Astrocyte of the spinal cord (primary cell): ENCODE measurements around the gene REM2.
A peak's percentile ranks its signal among the peaks of the same experiment; 100 is the strongest.

Experiments used
- DNase-seq: peaks from one replicate; pipeline ENCODE4 v3.0.0; 2011; ENCODE audit warnings: low read depth, low spot score
- H3K4me3 ChIP-seq: 2 replicates; pipeline ENCODE4 v1.5.1; 2011; ENCODE audit warnings: low read depth, mild to moderate bottlenecking, low read length, moderate library complexity
- CTCF ChIP-seq: IDR thresholded peaks from 2 replicates; pipeline ENCODE4 v1.5.1; 2012; ENCODE audit warnings: low read depth, mild to moderate bottlenecking, low read length, inconsistent platforms
- in situ Hi-C: cut with HindIII; loops from 2 replicates; pipeline ENCODE4 v1.10.0; 2017; ENCODE audit warnings: low sequenced_read_pairs

REM2 gene

GRCh38 chr14:22877000-22877501, 6.0 kb upstream of the REM2 start:
- no peak for DNase-seq
- TF ChIP-seq CTCF = no peak
- in situ Hi-C loops = no loop called here
- no peak overlapping the region for H3K4me3 ChIP-seq

GRCh38 chr14:22878271-22879246, 4.5 kb upstream of the REM2 start:
- DNase-seq = no peak
- H3K4me3 ChIP-seq = no peak overlapping the region
- in situ Hi-C loops = no loop called here
- no peak for TF ChIP-seq CTCF

- in situ Hi-C loops = no loop called here
- TF ChIP-seq CTCF = no peak
- no peak overlapping the region for H3K4me3 ChIP-seq
- no peak for DNase-seq
These were observed 958 bp upstream of the REM2 start for GRCh38 chr14:22882064-22882463.

GRCh38 chr14:22882529-22883172, 371 bp upstream of the REM2 start:
- TF ChIP-seq CTCF = no peak
- DNase-seq = peak; percentile 52
- in situ Hi-C loops = no loop called here

GRCh38 chr14:22884076-22884737, 1.2 kb downstream of the REM2 start:
- DNase-seq = no peak
- in situ Hi-C loops = no loop called here
- H3K4me3 ChIP-seq = no peak overlapping the region
- no peak for TF ChIP-seq CTCF

More at GRCh38 chr14:22882529-22883172, 371 bp upstream of the REM2 start:
- H3K4me3 ChIP-seq = no peak overlapping the region
